ENCODE data around the gene GALNS. TPM values are rescaled to one million over a fixed set of nuclear protein-coding genes. Genes with fewer than 3 reads are reported as not detected.

Gene GALNS
- total and polyA plus RNA-seq, 10 donors = 9.7 to 71.6 (median 42.9) TPM

GRCh38 chr16:88867581-88868246 lies 11.0 kb upstream of the GALNS start:
- Histone ChIP-seq H3K9me3 (no peaks in the 10 kb centered on the region), H3K27ac (no peak overlapping the region), H3K4me3 (no peak overlapping the region), H3K36me3 (peaks cover 0 to 11% (median 6%) of the 10 kb centered on the region in 6 donors), H3K4me1 (peaks cover 0 to 23% (median 15%) of the 10 kb centered on the region in 6 donors), H3K27me3 (replicated peaks in 1 of 7) (peaks cover 0 to 41% (median 12%) of the 10 kb centered on the region in 7 donors)
- WGBS, 5 donors = 79 to 93% (median 82%) methylated on average over 18 to 24 of the region's 24 CpGs
- DNase-seq = no peak
- TF ChIP-seq CTCF (IDR thresholded peaks at IDR 0.05 in 8 of 11, conservative IDR thresholded peaks at IDR 0.05 in 3 of 11) = no peak
- TF ChIP-seq POLR2AphosphoS5 (IDR thresholded peaks at IDR 0.05) = no peak
- TF ChIP-seq POLR2A (IDR thresholded peaks at IDR 0.05) = no peak
- intact Hi-C loops (cut with DNase I; ENCODE audit: low total_unique reads) = no loop called here

GRCh38 chr16:88866151-88866920 lies 9.6 kb upstream of the GALNS start, which contains the start of gene PABPN1L:
Gene PABPN1L, minus strand, starts transcription at chr16:88866660. Its CDS starts 54 bp downstream, at chr16:88866606.
- Histone ChIP-seq H3K4me3 (no peak within 1 kb of the TSS), H3K9me3 (no peaks in the 10 kb centered on the region), H3K4me1 (peaks cover 0 to 17% (median 12%) of the 10 kb centered on the region in 6 donors), H3K27me3 (replicated peaks in 1 of 7) (peaks cover 0 to 31% (median 11%) of the 10 kb centered on the region in 7 donors), H3K27ac (no peak within 1 kb of the TSS), H3K36me3 (peaks cover 0 to 25% (median 19%) of the 10 kb centered on the region in 6 donors)
- TF ChIP-seq CTCF (IDR thresholded peaks at IDR 0.05 in 8 of 11, conservative IDR thresholded peaks at IDR 0.05 in 3 of 11) (no peak), POLR2A (IDR thresholded peaks at IDR 0.05) (no peak), POLR2AphosphoS5 (IDR thresholded peaks at IDR 0.05) (no peak)
- 78 to 85% (median 81%) methylated on average over 9 to 20 of the region's 20 CpGs for WGBS, 5 donors
- DNase-seq = no peak
- intact Hi-C loops (cut with DNase I; ENCODE audit: low total_unique reads) = no loop called here

GRCh38 chr16:88865742-88866141 lies 9.0 kb upstream of the GALNS start:
- intact Hi-C loops (cut with DNase I; ENCODE audit: low total_unique reads) = no loop called here
- no peak for DNase-seq
- 86 to 97% (median 90%) methylated on average over 6 to 15 of the region's 15 CpGs for WGBS, 5 donors

GRCh38 chr16:88865310-88865709 lies 8.6 kb upstream of the GALNS start:
- intact Hi-C loops (cut with DNase I; ENCODE audit: low total_unique reads) = no loop called here

More at GRCh38 chr16:88865742-88866141, 9.0 kb upstream of the GALNS start:
- Histone ChIP-seq H3K4me1 (peaks cover 0 to 14% (median 8%) of the 10 kb centered on the region in 6 donors), H3K4me3 (no peak overlapping the region), H3K36me3 (peaks cover 0 to 31% (median 25%) of the 10 kb centered on the region in 6 donors), H3K9me3 (no peaks in the 10 kb centered on the region), H3K27me3 (replicated peaks in 1 of 7) (peaks cover 0 to 25% (median 5%) of the 10 kb centered on the region in 7 donors), H3K27ac (no peak overlapping the region)
- no peak for TF ChIP-seq POLR2A (IDR thresholded peaks at IDR 0.05)
- TF ChIP-seq POLR2AphosphoS5 (IDR thresholded peaks at IDR 0.05) = peak in 1 of 3 donors; percentile 36

More at GRCh38 chr16:88865310-88865709, 8.6 kb upstream of the GALNS start:
- H3K9me3 ChIP-seq = no peaks in the 10 kb centered on the region
- peaks cover 0 to 21% (median 3%) of the 10 kb centered on the region in 7 donors for H3K27me3 ChIP-seq (replicated peaks in 1 of 7)
- no peak for DNase-seq
- no peak overlapping the region for H3K27ac ChIP-seq
- TF ChIP-seq POLR2AphosphoS5 (IDR thresholded peaks at IDR 0.05) (no peak), POLR2A (IDR thresholded peaks at IDR 0.05) (no peak), CTCF (IDR thresholded peaks at IDR 0.05 in 8 of 11, conservative IDR thresholded peaks at IDR 0.05 in 3 of 11) (no peak)
- H3K4me1 ChIP-seq = peaks cover 0 to 14% (median 7%) of the 10 kb centered on the region in 6 donors
- peaks cover 0 to 35% (median 30%) of the 10 kb centered on the region in 6 donors for H3K36me3 ChIP-seq
- no peak overlapping the region for H3K4me3 ChIP-seq
- 78 to 83% (median 81%) methylated on average over 12 to 14 of the region's 14 CpGs for WGBS, 5 donors
